A549 treated with RU486 at 1 μM for 4 hours (cell line): ENCODE measurements around the gene AMD1. TPM values are rescaled to one million over a fixed set of nuclear protein-coding genes. Genes with fewer than 3 reads are reported as not detected.

Experiments used
- total RNA-seq: library from RNA; stranded (reverse); fragments of 200-300 nt; extraction: Qiagen RNA extraction; gene quantifications from 5 replicates; pipeline ENCODE4 v1.2.3, GENCODE V29; 2022; ENCODE audit warnings: low read depth

Gene AMD1
- total RNA-seq: 100 to 156 TPM (median 144 TPM) in 5 replicates

GRCh38 chr6:110873981-110874879 is at the start of gene AMD1:
TSS of gene AMD1 (plus strand) at chr6:110874785. CDS start at chr6:110875106, 321 bp downstream.

Other genes starting within 250 kb of the AMD1 start
- gene CDK19, start 59.3 kb upstream of the AMD1 start, total RNA-seq: 2.0 to 5.1 TPM (median 4.6 TPM) in 5 replicates
- 79.1 to 94.1 TPM (median 86.7 TPM) in 5 replicates for gene GTF3C6, start 83.9 kb downstream of the AMD1 start, total RNA-seq
- gene RPF2, start 107.3 kb downstream of the AMD1 start, total RNA-seq: 20.9 to 37.3 TPM (median 27.8 TPM) in 5 replicates
- 0.30 to 0.51 TPM (median 0.38 TPM) in 5 replicates for gene SLC16A10, start 212.7 kb downstream of the AMD1 start, total RNA-seq